Stimulated activated CD4-positive, alpha-beta T cell treated with anti-CD3 and anti-CD28 coated beads, Interleukin-15, amount 100 ng/mL, for 24 hours (primary cell): ENCODE results near the gene ADCY10.
"Not testable (repeated sequence)": the region's sequence is repeated elsewhere in the genome, so short reads cannot be mapped to it uniquely, and the experiment has no call there.

Source experiments
- DNase-seq: peaks from one replicate; pipeline ENCODE4 v3.0.0-alpha.2; 2020

Gene ADCY10

GRCh38 chr1:167856711-167857418 is 57.1 kb downstream of the ADCY10 start:
- no peak for DNase-seq

- DNase-seq = no peak
Observed at GRCh38 chr1:167854184-167854583, 59.8 kb downstream of the ADCY10 start.

- DNase-seq = no peak
Observed at GRCh38 chr1:167849666-167850065, 64.3 kb downstream of the ADCY10 start.

- DNase-seq = no peak
Observed at GRCh38 chr1:167842872-167843271, 71.1 kb downstream of the ADCY10 start.

GRCh38 chr1:167841530-167841929 is 72.4 kb downstream of the ADCY10 start:
- no peak for DNase-seq

GRCh38 chr1:167839009-167839408 is 74.9 kb downstream of the ADCY10 start:
- DNase-seq = no peak

GRCh38 chr1:167837326-167837725 is 76.6 kb downstream of the ADCY10 start:
- DNase-seq = no peak

- no peak for DNase-seq
Observed at GRCh38 chr1:167836197-167836596, 77.7 kb downstream of the ADCY10 start.

- no peak for DNase-seq
Observed at GRCh38 chr1:167833904-167834303, 80.0 kb downstream of the ADCY10 start.

- DNase-seq = no peak
Observed at GRCh38 chr1:167832693-167833092, 81.2 kb downstream of the ADCY10 start.

- DNase-seq = not testable (repeated sequence)
Observed at GRCh38 chr1:167830668-167831067, 83.3 kb downstream of the ADCY10 start.

- no peak for DNase-seq
Observed at GRCh38 chr1:167829868-167830267, 84.1 kb downstream of the ADCY10 start.

- no peak for DNase-seq
Observed at GRCh38 chr1:167826127-167826526, 87.8 kb downstream of the ADCY10 start.

GRCh38 chr1:167825419-167826079 is 88.4 kb downstream of the ADCY10 start:
- no peak for DNase-seq

- DNase-seq = no peak
Observed at GRCh38 chr1:167824163-167824794, 89.7 kb downstream of the ADCY10 start.

GRCh38 chr1:167821969-167822685 is 91.8 kb downstream of the ADCY10 start:
- no peak for DNase-seq

GRCh38 chr1:167821356-167821685 is 92.6 kb downstream of the ADCY10 start:
- DNase-seq = no peak

GRCh38 chr1:167820684-167821355 is 93.1 kb downstream of the ADCY10 start:
- DNase-seq = no peak

GRCh38 chr1:167819849-167820683 is 93.9 kb downstream of the ADCY10 start:
- DNase-seq = peak; percentile 46

GRCh38 chr1:167815650-167816049 is 98.3 kb downstream of the ADCY10 start:
- no peak for DNase-seq

GRCh38 chr1:167812972-167813371 is 101.0 kb downstream of the ADCY10 start:
- DNase-seq = no peak

- DNase-seq = no peak
Observed at GRCh38 chr1:167808690-167809089, 105.2 kb downstream of the ADCY10 start.
